GM12801 (cell line): ENCODE data around the gene BCL2.

Source experiments
- TF ChIP-seq, protein P1 (sequence below): IDR thresholded peaks from one replicate; pipeline ENCODE4 v1.5.1; 2011; ENCODE audit warnings: control low read depth; ENCODE audit not compliant: insufficient read length; ENCODE audit errors: extremely low read depth

BCL2 gene

DNA sequence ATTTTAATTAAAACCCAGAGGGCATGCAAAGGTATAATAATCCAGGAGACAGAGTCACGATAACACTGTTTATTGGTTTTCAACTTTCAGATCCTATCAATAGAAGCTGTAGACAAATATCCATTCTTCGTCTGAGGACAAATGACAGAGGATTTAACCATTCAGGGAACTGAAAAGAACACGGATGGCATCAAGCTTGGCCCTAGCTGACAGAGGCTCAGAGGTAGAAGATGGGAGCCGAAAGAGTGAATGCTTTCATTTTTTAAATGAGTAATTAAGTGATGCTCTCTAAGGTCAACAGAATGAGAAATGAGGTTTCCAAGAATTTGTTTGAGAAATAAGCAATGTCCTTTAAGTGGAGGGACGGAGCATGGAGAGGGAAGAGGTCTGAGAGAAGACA lies 62.1 kb downstream of the BCL2 start:
- TF ChIP-seq, protein P1, sequence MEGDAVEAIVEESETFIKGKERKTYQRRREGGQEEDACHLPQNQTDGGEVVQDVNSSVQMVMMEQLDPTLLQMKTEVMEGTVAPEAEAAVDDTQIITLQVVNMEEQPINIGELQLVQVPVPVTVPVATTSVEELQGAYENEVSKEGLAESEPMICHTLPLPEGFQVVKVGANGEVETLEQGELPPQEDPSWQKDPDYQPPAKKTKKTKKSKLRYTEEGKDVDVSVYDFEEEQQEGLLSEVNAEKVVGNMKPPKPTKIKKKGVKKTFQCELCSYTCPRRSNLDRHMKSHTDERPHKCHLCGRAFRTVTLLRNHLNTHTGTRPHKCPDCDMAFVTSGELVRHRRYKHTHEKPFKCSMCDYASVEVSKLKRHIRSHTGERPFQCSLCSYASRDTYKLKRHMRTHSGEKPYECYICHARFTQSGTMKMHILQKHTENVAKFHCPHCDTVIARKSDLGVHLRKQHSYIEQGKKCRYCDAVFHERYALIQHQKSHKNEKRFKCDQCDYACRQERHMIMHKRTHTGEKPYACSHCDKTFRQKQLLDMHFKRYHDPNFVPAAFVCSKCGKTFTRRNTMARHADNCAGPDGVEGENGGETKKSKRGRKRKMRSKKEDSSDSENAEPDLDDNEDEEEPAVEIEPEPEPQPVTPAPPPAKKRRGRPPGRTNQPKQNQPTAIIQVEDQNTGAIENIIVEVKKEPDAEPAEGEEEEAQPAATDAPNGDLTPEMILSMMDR = no peak

DNA sequence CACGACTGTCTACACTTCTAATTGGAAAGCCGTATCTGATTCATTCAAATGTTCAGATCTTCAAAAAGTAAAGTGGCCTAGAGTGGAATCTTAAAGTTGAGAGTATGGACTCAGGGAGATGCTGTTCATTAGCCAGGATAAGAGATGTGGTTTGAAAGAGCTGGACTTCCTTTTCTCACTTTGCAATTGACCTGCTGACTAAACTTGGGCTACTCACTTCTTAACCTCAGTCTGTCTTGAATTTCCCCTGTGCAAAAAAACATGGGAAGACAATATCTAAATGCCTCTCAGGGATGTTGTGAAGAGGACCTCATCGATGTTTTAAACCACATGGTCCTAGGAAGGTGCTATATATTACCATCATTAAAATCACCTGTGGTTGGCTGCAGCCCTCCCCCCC lies 64.1 kb downstream of the BCL2 start:
- TF ChIP-seq, protein P1 = no peak

DNA sequence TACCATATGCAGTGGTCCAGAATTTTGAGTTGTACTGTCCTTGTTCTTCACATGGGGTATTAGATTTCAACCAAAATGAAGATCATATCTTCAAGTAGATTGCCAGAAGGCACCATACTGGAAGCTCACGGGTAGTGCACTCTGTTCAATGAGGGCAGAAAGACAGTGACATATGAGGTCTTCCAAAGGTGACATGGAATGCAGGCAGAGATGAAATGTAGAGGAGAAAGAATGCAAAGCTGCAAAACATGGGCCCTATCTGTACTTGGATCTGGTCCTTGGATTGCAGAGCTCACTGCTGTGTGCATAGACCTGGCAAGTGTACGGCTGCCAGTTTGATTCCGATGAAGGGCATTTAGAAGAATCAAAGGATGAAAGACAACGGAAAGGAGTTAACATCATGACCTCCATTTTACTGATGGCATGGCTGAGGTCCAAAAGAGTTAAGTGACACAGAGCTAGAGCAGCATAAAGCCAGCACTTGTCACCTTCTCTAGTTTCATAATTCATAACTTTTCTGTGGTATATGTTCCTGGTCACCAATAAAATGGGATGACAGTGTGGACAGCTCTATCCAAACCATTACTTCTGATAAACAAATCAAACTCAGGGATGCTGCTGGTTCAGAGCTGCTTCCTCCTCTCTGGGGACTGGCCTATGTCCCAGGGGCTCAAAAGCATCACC lies 64.7 kb downstream of the BCL2 start:
- TF ChIP-seq, protein P1 = no peak

DNA sequence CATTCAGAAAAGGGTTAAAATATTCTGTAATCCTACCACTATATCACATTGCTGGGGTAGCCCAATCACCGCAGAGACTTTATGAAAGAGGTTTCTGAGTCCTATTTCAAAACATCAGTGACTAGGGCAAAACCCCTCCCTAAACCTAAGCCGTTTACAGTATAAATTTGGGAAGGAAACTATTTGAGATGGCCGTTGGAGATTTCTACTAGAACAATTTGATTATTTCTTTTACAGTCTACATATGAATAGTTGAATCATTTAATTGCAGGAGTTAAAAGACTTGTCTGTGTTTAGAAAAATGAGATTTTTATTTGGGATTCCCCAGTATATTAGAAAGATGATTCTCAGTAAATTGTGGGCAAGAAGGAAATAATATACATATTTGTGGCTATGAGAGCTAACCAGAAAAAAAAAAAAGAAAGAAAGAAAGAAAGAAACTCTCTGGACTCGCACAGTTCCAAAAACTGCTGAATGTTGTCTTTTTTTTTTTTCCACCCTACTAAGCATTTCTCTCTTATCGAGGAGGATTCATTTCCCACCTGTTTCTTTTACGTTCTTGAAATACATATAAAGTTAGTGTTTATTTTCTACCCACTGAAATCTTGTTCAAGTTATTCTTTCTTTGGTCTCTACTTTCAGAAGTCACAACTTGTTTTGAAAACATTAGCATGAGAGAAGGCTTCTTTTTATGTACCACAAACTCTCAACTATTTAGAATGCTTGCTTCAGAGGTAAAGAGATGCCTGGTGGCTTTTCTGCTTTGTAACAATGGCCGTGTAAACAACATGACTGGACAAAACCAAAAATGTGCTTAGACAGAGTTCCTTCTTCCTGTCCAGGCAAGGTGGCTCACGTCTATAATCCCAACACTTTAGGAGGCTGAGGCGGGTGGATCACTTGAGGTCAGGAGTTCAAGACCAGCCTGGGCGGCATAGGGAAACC lies 65.9 kb downstream of the BCL2 start:
- TF ChIP-seq, protein P1 = no peak

DNA sequence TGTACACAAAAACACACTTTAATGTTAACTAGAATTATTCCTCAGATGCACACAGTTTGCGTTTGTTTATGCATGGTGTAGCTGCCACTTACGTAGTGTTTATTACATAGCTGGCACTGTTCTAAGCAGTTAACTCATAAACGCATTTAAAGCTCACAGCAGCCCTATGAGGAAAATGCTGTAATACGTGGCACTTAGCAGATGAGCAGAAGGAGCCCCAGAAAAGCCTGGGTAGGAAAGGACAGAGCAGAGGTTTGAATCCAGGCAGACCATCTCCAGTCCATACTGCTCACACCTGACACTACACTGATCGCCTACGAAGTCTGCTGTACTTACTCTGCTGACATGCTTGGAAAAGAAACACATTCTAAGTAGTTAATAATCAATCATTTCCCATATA lies 66.6 kb downstream of the BCL2 start:
- TF ChIP-seq, protein P1 = no peak

DNA sequence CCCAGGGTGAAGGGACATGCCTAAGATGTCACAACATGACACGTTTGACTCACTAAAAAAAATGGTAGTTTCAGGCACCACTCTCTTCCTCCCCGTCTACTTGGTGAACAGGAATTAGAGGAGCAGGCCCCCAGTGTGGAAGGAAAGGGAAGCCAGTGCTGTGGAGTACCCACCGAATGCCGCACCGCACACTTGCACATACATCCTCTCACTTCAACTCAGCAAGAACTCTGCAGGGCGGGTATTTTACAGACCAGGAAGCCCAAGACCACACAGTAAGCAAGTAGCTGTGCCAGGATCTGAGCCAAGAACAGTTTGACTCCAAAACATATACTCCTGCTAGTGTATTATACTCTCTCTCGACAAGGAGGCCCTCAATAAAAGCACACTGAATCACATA lies 69.8 kb downstream of the BCL2 start:
- TF ChIP-seq, protein P1 = no peak

DNA sequence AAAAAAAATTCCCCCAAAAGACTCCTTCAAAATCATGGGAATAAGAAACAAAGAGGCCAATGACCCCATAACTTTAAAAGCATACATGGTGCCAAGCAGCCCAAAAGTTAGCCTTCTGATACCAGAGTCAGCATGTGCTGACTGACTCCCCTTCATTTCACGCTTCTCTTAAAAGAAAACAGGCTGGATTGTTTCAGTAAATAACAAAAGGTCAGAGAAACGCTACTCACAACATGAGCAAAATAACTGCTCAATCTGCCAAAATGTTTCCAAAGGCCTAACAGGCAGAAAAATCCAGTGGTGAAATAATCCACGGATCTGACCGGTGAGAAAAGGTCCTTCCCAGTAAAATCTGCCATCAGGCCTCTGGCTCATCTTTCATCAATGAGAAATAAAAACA lies 71.6 kb downstream of the BCL2 start:
- TF ChIP-seq, protein P1 = no peak
